ENCODE results near the gene HIVEP3.

Gene HIVEP3

DNA sequence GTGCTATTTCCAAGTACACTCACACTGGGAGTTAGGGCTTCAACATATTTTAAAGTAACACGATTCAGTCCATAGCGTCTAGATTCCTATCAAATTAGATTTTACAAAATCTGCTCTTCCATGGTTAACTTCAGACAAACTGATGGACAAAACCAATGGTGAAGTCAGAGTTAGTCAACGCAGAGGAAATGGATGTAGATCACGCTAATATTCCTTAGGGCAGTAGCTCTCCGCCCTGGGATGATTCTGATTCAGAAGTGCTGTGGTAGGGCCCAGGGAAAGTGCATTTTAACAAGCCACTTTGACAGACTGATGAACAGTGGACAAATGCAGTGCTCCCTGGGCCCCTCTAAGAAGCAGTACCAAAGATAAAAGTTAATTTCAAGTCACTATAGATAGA lies 83.2 kb downstream of the HIVEP3 start:
- Histone ChIP-seq H3K4me1 (ENCODE audit: control insufficient read depth, insufficient read depth, low read length, poor library complexity, severe bottlenecking) (no peaks in the 10 kb centered on the region), H3K27ac (ENCODE audit: low read depth, low read length, severe bottlenecking) (no peak overlapping the region)
- 93 to 94% methylated on average over 4 to 5 of the region's 5 CpGs for WGBS, 2 experiments (ENCODE audit: insufficient coverage in 2 of 2)

GRCh38 chr1:41833519-41834000 lies 85.2 kb downstream of the HIVEP3 start:
- H3K4me3 ChIP-seq (ENCODE audit: extremely low read depth, insufficient read depth, low read length, poor library complexity, severe bottlenecking) = no peak overlapping the region
- H3K9me3 ChIP-seq (ENCODE audit: control insufficient read depth, low read length) = no peaks in the 10 kb centered on the region
- H3K27ac ChIP-seq (ENCODE audit: low read depth, low read length, severe bottlenecking) = no peak overlapping the region
- 87 to 88% methylated on average over 4 to 5 of the region's 5 CpGs for WGBS, 2 experiments (ENCODE audit: insufficient coverage in 2 of 2)
- H3K4me1 ChIP-seq (ENCODE audit: control insufficient read depth, insufficient read depth, low read length, poor library complexity, severe bottlenecking) = no peaks in the 10 kb centered on the region
- no peaks in the 10 kb centered on the region for H3K36me3 ChIP-seq (ENCODE audit: control insufficient read depth, insufficient read depth, low read length)

More for the DNA sequence above, 83.2 kb downstream of the HIVEP3 start:
- Histone ChIP-seq H3K4me3 (ENCODE audit: extremely low read depth, insufficient read depth, low read length, poor library complexity, severe bottlenecking) (no peak overlapping the region), H3K36me3 (ENCODE audit: control insufficient read depth, insufficient read depth, low read length) (no peaks in the 10 kb centered on the region), H3K9me3 (ENCODE audit: control insufficient read depth, low read length) (no peaks in the 10 kb centered on the region)

- Histone ChIP-seq H3K9me3 (ENCODE audit: control insufficient read depth, low read length) (no peaks in the 10 kb centered on the region), H3K4me3 (ENCODE audit: extremely low read depth, insufficient read depth, low read length, poor library complexity, severe bottlenecking) (no peak overlapping the region), H3K27ac (ENCODE audit: low read depth, low read length, severe bottlenecking) (no peak overlapping the region), H3K36me3 (ENCODE audit: control insufficient read depth, insufficient read depth, low read length) (no peaks in the 10 kb centered on the region), H3K4me1 (ENCODE audit: control insufficient read depth, insufficient read depth, low read length, poor library complexity, severe bottlenecking) (no peaks in the 10 kb centered on the region)
- 100% methylated on average over 3 of the region's 3 CpGs; no CpG with 5 or more reads in 1 of the 2 experiments for WGBS, 2 experiments (ENCODE audit: insufficient coverage in 2 of 2)
These were observed 88.0 kb downstream of the HIVEP3 start for GRCh38 chr1:41830726-41831125.

GRCh38 chr1:41827991-41828570 lies 90.6 kb downstream of the HIVEP3 start:
- H3K4me1 ChIP-seq (ENCODE audit: control insufficient read depth, insufficient read depth, low read length, poor library complexity, severe bottlenecking) = peaks cover 11% of the 10 kb centered on the region
- 83 to 88% methylated on average over 3 to 4 of the region's 4 CpGs for WGBS, 2 experiments (ENCODE audit: insufficient coverage in 2 of 2)

GRCh38 chr1:41823471-41823870 lies 95.3 kb downstream of the HIVEP3 start:
- WGBS, 2 experiments (ENCODE audit: insufficient coverage in 2 of 2) = 0% methylated on average over 1 of the region's 4 CpGs; no CpG with 5 or more reads in 1 of the 2 experiments
- no peak overlapping the region for H3K4me3 ChIP-seq (ENCODE audit: extremely low read depth, insufficient read depth, low read length, poor library complexity, severe bottlenecking)
- H3K27ac ChIP-seq (ENCODE audit: low read depth, low read length, severe bottlenecking) = no peak overlapping the region
- H3K9me3 ChIP-seq (ENCODE audit: control insufficient read depth, low read length) = no peaks in the 10 kb centered on the region
- no peaks in the 10 kb centered on the region for H3K36me3 ChIP-seq (ENCODE audit: control insufficient read depth, insufficient read depth, low read length)
- H3K4me1 ChIP-seq (ENCODE audit: control insufficient read depth, insufficient read depth, low read length, poor library complexity, severe bottlenecking) = peaks cover 14% of the 10 kb centered on the region

More at GRCh38 chr1:41827991-41828570, 90.6 kb downstream of the HIVEP3 start:
- Histone ChIP-seq H3K9me3 (ENCODE audit: control insufficient read depth, low read length) (no peaks in the 10 kb centered on the region), H3K4me3 (ENCODE audit: extremely low read depth, insufficient read depth, low read length, poor library complexity, severe bottlenecking) (no peak overlapping the region), H3K27ac (ENCODE audit: low read depth, low read length, severe bottlenecking) (no peak overlapping the region), H3K36me3 (ENCODE audit: control insufficient read depth, insufficient read depth, low read length) (no peaks in the 10 kb centered on the region)

DNA sequence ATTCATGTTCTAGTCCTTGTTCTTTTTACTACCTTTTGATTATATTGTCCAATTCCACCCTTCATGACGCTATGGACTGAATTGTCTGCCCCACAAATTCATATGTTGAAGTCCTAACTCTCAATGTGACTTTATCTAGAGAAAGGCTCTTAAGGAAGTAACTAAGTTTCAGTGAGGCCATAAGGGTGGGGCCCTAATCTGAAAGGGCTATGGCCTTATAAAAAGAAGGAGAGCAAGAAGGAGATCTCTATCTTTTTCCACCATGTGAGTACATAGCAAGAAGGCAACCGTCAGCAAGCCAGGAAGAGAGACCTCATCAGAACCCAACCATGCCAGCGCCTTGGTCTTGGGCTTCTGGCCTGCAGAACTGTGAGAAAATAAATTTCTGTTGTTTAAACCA lies 95.9 kb downstream of the HIVEP3 start:
- H3K36me3 ChIP-seq (ENCODE audit: control insufficient read depth, insufficient read depth, low read length) = no peaks in the 10 kb centered on the region
- WGBS, 2 experiments (ENCODE audit: insufficient coverage in 2 of 2) = 100% methylated on average over 1 of the region's 3 CpGs
- no peak overlapping the region for H3K27ac ChIP-seq (ENCODE audit: low read depth, low read length, severe bottlenecking)
- H3K4me1 ChIP-seq (ENCODE audit: control insufficient read depth, insufficient read depth, low read length, poor library complexity, severe bottlenecking) = peaks cover 14% of the 10 kb centered on the region
- no peaks in the 10 kb centered on the region for H3K9me3 ChIP-seq (ENCODE audit: control insufficient read depth, low read length)
- H3K4me3 ChIP-seq (ENCODE audit: extremely low read depth, insufficient read depth, low read length, poor library complexity, severe bottlenecking) = no peak overlapping the region

GRCh38 chr1:41819843-41820242 lies 98.9 kb downstream of the HIVEP3 start:
- Histone ChIP-seq H3K4me3 (ENCODE audit: extremely low read depth, insufficient read depth, low read length, poor library complexity, severe bottlenecking) (no peak overlapping the region), H3K27ac (ENCODE audit: low read depth, low read length, severe bottlenecking) (no peak overlapping the region), H3K4me1 (ENCODE audit: control insufficient read depth, insufficient read depth, low read length, poor library complexity, severe bottlenecking) (peaks cover 14% of the 10 kb centered on the region), H3K9me3 (ENCODE audit: control insufficient read depth, low read length) (no peaks in the 10 kb centered on the region), H3K36me3 (ENCODE audit: control insufficient read depth, insufficient read depth, low read length) (no peaks in the 10 kb centered on the region)
- no CpG with 5 or more reads among the region's 1 CpG for WGBS, 2 experiments (ENCODE audit: insufficient coverage in 2 of 2)

DNA sequence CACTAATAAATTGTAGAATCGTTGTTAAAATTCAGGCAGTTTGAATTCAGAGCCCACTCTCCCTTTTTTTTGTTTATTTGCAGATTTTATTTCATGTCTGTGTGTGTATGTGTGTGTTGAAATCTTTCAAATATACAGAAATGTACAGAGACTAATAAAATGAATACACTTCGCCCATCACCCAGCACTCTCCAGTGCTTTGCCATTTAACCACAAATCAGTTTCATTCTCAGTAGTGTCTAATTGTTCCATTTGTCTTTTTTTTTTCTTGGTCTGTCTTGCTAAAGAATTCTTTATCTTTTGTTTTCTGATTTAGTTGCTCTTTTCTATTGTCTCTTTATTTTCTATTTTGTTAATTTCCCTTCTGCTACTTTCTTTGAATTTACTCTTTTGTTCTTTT lies 99.7 kb downstream of the HIVEP3 start:
- WGBS, 2 experiments (ENCODE audit: insufficient coverage in 2 of 2) = no CpG with 5 or more reads among the region's 2 CpGs
- Histone ChIP-seq H3K27ac (ENCODE audit: low read depth, low read length, severe bottlenecking) (no peak overlapping the region), H3K9me3 (ENCODE audit: control insufficient read depth, low read length) (no peaks in the 10 kb centered on the region), H3K4me3 (ENCODE audit: extremely low read depth, insufficient read depth, low read length, poor library complexity, severe bottlenecking) (no peak overlapping the region), H3K4me1 (ENCODE audit: control insufficient read depth, insufficient read depth, low read length, poor library complexity, severe bottlenecking) (peaks cover 12% of the 10 kb centered on the region), H3K36me3 (ENCODE audit: control insufficient read depth, insufficient read depth, low read length) (no peaks in the 10 kb centered on the region)

DNA sequence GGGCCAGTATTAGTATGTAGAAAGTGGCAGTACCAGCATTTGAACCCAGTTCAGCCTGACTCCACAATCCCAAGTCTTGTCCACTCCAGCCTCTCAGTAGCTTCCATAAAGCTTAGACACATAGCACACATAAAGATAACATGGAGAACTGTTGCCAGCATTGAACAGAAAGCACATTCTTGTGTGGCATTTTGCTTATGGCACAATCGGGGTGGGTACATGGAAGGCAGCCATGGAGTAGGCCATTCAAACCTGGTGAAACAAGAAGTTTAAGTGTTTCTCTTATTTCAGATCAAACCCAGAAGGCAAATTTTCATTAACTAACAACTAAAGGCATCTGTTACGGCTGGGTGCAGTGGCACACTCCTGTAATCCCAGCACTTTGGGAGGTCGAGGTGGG lies 102.7 kb downstream of the HIVEP3 start:
- Histone ChIP-seq H3K36me3 (ENCODE audit: control insufficient read depth, insufficient read depth, low read length) (no peaks in the 10 kb centered on the region), H3K4me3 (ENCODE audit: extremely low read depth, insufficient read depth, low read length, poor library complexity, severe bottlenecking) (no peak overlapping the region), H3K4me1 (ENCODE audit: control insufficient read depth, insufficient read depth, low read length, poor library complexity, severe bottlenecking) (peaks cover 6% of the 10 kb centered on the region), H3K9me3 (ENCODE audit: control insufficient read depth, low read length) (no peaks in the 10 kb centered on the region), H3K27ac (ENCODE audit: low read depth, low read length, severe bottlenecking) (no peak overlapping the region)
- WGBS, 2 experiments (ENCODE audit: insufficient coverage in 2 of 2) = 86 to 100% methylated on average over 1 of the region's 3 CpGs

GRCh38 chr1:41813755-41814745 lies 104.7 kb downstream of the HIVEP3 start:
- Histone ChIP-seq H3K4me3 (ENCODE audit: extremely low read depth, insufficient read depth, low read length, poor library complexity, severe bottlenecking) (no peak overlapping the region), H3K4me1 (ENCODE audit: control insufficient read depth, insufficient read depth, low read length, poor library complexity, severe bottlenecking) (peaks cover 6% of the 10 kb centered on the region), H3K9me3 (ENCODE audit: control insufficient read depth, low read length) (no peaks in the 10 kb centered on the region), H3K27ac (ENCODE audit: low read depth, low read length, severe bottlenecking) (no peak overlapping the region), H3K36me3 (ENCODE audit: control insufficient read depth, insufficient read depth, low read length) (no peaks in the 10 kb centered on the region)
- 84 to 91% methylated on average over 7 of the region's 9 CpGs for WGBS, 2 experiments (ENCODE audit: insufficient coverage in 2 of 2)
